Mononuclear cell (primary cell): ENCODE measurements around the gene U2AF2. TPM values are rescaled to one million over a fixed set of nuclear protein-coding genes. Genes with fewer than 3 reads are reported as not detected.
A peak's percentile ranks its signal among the peaks of the same experiment; 100 is the strongest.

Experiments
- H3K27me3 ChIP-seq: 2 replicates; pipeline ENCODE4 v1.6.0; 2011; ENCODE audit warnings: low read length, control low read depth; ENCODE audit not compliant: insufficient read depth
- H3K4me1 ChIP-seq: 2 replicates; pipeline ENCODE4 v1.5.1; 2011; ENCODE audit warnings: mild to moderate bottlenecking, low read length, control low read depth; ENCODE audit not compliant: insufficient read depth
- H3K4me3 ChIP-seq: 2 replicates; pipeline ENCODE4 v1.5.1; 2011; ENCODE audit warnings: mild to moderate bottlenecking, low read length, moderate library complexity
- H3K9me3 ChIP-seq: 2 replicates; pipeline ENCODE4 v1.5.1; 2011; ENCODE audit warnings: low read depth, mild to moderate bottlenecking, control low read depth, low read length
- total RNA-seq: library from RNA; depleted of rRNA; stranded (reverse); fragments of >200 nt; gene quantifications from one replicate; pipeline ENCODE4 v1.2.3, GENCODE V29; 2012

Gene U2AF2
- total RNA-seq, 1 donor: 55.6 TPM

DNA sequence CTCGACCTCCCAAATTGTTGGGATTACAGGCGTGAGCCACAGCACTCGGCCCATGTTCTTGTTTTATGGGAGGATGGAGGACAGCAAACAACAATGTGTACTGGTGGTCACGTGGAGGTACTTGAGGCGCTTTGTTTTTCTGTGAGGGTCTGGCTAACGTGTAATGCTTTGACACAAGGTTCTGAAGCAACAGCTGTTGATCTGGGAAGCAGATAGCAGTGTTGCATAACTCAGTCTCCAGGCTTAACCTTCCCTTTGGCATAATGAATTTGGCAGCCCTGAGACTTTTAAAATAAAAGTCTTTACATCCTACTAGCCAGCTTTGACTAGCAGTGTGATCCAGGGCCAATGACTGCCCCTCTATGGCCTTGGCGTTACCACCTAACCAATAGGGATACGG lies 21.0 kb upstream of the U2AF2 start:
- H3K27me3 ChIP-seq: no peaks in the 10 kb centered on the region
- H3K4me1 ChIP-seq: peaks cover 56% of the 10 kb centered on the region
- H3K9me3 ChIP-seq: no peaks in the 10 kb centered on the region
- no peak overlapping the region for H3K4me3 ChIP-seq

DNA sequence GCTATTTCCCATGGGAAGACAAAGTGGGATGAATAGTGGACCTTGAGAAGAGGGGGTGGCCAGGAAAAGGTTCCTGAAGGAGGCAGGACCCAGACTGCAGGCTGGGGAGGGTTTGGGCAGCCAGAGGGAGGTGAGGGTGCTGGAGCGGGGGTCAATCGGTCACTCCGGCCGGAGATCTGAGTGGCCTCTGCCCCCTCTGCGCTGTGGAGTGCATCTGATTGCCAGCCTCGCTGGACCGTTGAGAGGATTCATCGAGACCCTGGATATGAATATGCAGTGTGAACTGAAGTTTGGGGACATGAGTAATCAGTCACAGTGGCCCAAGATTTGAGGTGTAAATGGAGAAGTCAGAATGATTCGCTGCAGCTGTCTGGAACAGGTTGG lies 19.5 kb upstream of the U2AF2 start:
- Histone ChIP-seq H3K27me3 (no peaks in the 10 kb centered on the region), H3K4me1 (peaks cover 66% of the 10 kb centered on the region), H3K9me3 (no peaks in the 10 kb centered on the region), H3K4me3 (peak overlapping the region; percentile 75)

- H3K4me3 ChIP-seq: peak overlapping the region; percentile 75
These were observed 18.9 kb upstream of the U2AF2 start for GRCh38 chr19:55635856-55636440.

DNA sequence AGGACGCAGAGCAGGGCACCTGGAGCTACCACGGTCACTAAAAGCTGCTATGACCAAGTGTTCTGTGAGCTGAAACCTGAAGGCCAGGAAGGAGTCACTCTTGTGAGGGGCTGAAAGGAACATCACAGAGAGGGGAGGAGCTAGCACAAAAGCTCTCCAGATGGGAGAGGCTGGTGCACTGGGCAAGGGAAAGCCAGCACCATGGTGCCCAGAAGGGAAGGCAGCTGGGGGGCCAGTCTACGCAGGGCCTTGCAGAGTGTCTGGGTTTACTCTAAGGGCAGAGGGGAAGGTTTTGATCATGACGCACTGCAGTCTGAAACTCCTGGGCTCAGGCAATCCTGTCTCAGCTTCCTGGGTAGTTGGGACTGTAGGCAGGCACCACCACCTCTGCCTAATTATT lies 18.1 kb upstream of the U2AF2 start:
- no peaks in the 10 kb centered on the region for H3K9me3 ChIP-seq
- H3K27me3 ChIP-seq: no peaks in the 10 kb centered on the region
- no peak overlapping the region for H3K4me3 ChIP-seq
- H3K4me1 ChIP-seq: peaks cover 72% of the 10 kb centered on the region

More at GRCh38 chr19:55635856-55636440, 18.9 kb upstream of the U2AF2 start:
- H3K27me3 ChIP-seq: no peaks in the 10 kb centered on the region
- peaks cover 69% of the 10 kb centered on the region for H3K4me1 ChIP-seq
- H3K9me3 ChIP-seq: no peaks in the 10 kb centered on the region

DNA sequence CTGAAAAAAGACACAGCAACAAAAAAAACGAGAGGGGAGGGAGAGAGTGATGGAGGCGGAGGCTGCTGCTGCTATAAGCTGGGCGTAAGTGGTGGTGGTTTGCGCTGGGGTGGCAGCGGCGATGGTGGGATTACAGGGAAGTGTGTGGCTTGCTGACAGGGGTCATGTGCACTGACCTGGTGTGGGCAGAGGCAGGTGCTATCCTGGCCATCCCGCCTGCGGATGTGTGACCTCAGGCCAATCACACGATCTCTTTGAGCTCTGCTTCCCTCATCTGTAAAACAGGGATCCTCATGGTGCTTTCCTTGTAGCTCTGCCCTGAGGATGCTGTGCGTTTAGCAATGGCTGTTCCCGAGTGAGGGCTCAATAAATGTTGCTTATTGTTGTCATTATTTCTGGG lies 17.3 kb upstream of the U2AF2 start:
- no peaks in the 10 kb centered on the region for H3K9me3 ChIP-seq
- H3K27me3 ChIP-seq: no peaks in the 10 kb centered on the region
- peaks cover 71% of the 10 kb centered on the region for H3K4me1 ChIP-seq
- no peak overlapping the region for H3K4me3 ChIP-seq

GRCh38 chr19:55638864-55639359 lies 15.9 kb upstream of the U2AF2 start:
- peaks cover 74% of the 10 kb centered on the region for H3K4me1 ChIP-seq
- no peaks in the 10 kb centered on the region for H3K27me3 ChIP-seq
- H3K4me3 ChIP-seq: no peak overlapping the region

GRCh38 chr19:55640043-55640576 lies 14.7 kb upstream of the U2AF2 start:
- Histone ChIP-seq H3K9me3 (no peaks in the 10 kb centered on the region), H3K4me1 (peaks cover 77% of the 10 kb centered on the region), H3K27me3 (no peaks in the 10 kb centered on the region), H3K4me3 (no peak overlapping the region)

More at GRCh38 chr19:55638864-55639359, 15.9 kb upstream of the U2AF2 start:
- no peaks in the 10 kb centered on the region for H3K9me3 ChIP-seq

GRCh38 chr19:55640577-55641425 lies 14.0 kb upstream of the U2AF2 start, which contains the start of gene ZNF580:
Gene ZNF580, plus strand, starts transcription at chr19:55641002. Its CDS starts 1,507 bp downstream, at chr19:55642509.
- peak within 1 kb of the TSS; percentile 47 for H3K4me3 ChIP-seq
- peaks cover 71% of the 10 kb centered on the region for H3K4me1 ChIP-seq
- H3K27me3 ChIP-seq: no peaks in the 10 kb centered on the region
- H3K9me3 ChIP-seq: no peaks in the 10 kb centered on the region

DNA sequence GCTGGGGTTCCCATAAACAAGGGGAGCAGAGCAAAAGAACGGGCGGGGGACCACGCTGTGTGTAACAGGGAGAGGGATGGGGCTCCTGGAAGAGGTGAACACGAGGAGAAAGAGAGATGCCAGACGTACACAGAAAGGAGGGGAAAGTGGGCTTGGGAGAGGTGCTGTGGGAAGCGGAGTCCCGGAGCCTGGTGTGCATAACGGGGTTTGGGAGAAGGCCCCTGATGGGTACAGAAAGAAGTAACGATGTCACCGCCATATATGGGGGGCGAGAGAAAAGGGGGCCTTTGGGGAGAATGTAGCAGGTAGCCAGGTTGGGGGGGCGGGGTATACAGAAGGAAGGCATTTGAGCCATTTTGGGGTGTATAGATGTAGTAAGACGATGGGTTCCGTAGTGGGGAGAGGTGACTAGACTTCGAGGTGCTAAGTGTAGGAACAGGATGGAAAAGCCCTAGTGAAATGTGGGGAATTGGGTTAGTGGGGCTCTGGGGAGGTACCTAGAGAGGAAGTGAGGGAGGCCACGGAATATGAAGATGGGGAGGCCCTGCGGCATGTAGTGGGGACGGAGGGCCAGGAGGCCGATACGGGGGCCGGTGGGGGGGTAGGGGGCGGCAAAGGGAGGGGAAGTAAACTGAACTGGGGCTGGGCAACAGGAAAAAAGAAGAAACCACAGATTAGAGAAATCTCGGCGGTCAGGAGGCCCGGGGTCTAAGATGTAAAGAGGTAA lies 13.2 kb upstream of the U2AF2 start:
- H3K9me3 ChIP-seq: no peaks in the 10 kb centered on the region
- H3K4me1 ChIP-seq: peaks cover 63% of the 10 kb centered on the region

GRCh38 chr19:55642153-55643002 lies 12.5 kb upstream of the U2AF2 start:
- Histone ChIP-seq H3K27me3 (no peaks in the 10 kb centered on the region), H3K4me3 (peak overlapping the region; percentile 54), H3K9me3 (no peaks in the 10 kb centered on the region), H3K4me1 (peaks cover 62% of the 10 kb centered on the region)

More for the DNA sequence above, 13.2 kb upstream of the U2AF2 start:
- H3K4me3 ChIP-seq: peak overlapping the region; percentile 54
- H3K27me3 ChIP-seq: no peaks in the 10 kb centered on the region

DNA sequence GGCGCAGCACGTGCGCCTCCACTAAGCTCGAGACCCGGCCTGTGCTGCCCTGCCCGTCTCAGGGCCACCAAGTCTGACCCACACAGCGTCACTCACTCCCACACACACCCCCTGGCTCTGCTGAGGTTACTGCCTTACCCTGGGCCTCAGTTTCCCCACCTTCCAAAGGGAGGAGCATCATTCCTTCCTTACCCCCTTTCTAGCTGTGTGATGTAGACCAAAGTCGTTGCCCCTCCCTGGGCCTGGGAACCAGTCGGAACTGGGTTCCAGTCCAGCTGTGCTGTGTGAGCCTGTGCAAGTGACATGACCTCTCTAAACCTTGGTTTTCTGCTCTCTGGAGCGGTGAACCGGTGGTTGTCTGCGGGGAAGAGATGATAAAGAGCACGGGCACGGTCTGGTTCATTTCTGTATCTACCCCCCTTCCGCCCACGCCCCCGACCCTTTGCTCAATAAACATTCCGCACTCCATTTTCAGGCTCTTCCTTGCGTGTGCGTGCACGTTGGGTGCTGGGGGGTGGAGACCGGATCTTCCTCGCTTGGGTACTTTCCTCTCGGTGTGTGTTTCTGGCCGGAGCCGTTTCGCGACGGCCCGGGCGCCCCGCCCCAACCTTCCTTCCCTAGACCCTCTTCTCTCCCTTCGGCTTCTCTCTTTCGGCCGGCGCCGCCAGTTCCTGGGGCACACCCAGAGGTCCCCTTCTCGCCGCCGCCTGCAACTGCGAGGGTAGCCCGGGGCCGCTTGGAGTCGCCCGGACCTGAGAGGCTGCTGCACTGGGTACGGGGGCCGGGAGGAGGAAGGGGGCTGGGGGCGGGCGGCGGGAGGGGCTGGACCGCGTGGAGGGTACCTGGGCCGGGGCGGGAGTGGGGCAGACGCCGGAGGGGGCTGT lies 11.6 kb upstream of the U2AF2 start, which contains the start of gene ZNF581:
Gene ZNF581, plus strand, starts transcription at position 647 of the 884 bp plus-strand sequence. CDS start 923 bp downstream, outside the sequence.
- Histone ChIP-seq H3K4me1 (peaks cover 64% of the 10 kb centered on the region), H3K4me3 (peak within 1 kb of the TSS; percentile 54), H3K9me3 (no peaks in the 10 kb centered on the region), H3K27me3 (no peaks in the 10 kb centered on the region)

DNA sequence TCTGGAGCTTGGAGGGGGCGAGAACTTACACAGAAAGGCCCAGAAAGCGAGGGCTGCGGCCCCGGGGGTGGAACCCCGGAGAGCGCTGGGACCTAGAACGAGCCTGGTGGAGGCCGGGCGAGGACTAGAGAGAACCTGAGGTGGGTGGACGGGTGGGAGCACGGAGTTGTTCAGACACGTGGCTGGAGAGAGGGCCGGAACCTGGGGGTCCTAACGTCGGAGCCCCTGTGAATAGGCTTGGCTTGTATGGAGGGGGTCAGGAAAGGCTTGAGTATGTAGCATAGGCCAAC lies 11.0 kb upstream of the U2AF2 start:
- no peaks in the 10 kb centered on the region for H3K27me3 ChIP-seq
- peaks cover 65% of the 10 kb centered on the region for H3K4me1 ChIP-seq
- H3K4me3 ChIP-seq: peak overlapping the region; percentile 54
- H3K9me3 ChIP-seq: no peaks in the 10 kb centered on the region

DNA sequence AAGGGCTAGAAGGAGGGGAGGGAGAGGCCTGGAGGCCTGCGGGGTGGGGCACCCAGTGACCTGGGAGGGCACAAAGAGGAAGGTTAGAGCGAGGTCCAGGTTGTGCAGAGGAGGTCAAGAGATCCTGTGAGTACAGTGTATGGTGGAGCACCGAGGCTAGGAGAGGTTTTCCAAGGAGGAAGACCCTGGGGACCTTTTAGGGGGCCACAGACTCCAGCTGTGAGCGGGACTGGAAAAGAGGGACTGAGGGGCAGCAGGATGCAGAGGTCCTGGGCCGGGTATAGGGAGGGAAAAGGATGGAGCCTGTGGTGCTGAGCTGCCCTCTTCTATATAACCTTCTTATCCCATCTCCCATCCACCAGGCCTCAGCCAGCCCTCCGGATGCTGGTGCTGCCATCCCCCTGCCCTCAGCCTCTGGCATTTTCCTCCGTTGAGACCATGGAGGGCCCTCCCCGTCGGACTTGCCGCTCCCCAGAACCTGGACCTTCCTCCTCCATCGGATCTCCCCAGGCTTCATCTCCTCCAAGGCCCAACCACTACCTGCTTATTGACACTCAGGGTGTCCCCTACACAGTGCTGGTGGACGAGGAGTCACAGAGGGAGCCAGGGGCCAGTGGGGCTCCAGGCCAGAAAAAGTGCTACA lies 10.5 kb upstream of the U2AF2 start:
- Histone ChIP-seq H3K27me3 (no peaks in the 10 kb centered on the region), H3K4me3 (peak overlapping the region; percentile 54), H3K9me3 (no peaks in the 10 kb centered on the region), H3K4me1 (peaks cover 69% of the 10 kb centered on the region)
